ENCODE data around the gene S100A2. TPM values are rescaled to one million over a fixed set of nuclear protein-coding genes. Genes with fewer than 3 reads are reported as not detected.

S100A2 gene
- total and polyA plus RNA-seq, 2 of the 13 experiments (the other 11 are each of a cell fraction or from before 2014, with no cell fraction given) = 1.2 TPM

DNA sequence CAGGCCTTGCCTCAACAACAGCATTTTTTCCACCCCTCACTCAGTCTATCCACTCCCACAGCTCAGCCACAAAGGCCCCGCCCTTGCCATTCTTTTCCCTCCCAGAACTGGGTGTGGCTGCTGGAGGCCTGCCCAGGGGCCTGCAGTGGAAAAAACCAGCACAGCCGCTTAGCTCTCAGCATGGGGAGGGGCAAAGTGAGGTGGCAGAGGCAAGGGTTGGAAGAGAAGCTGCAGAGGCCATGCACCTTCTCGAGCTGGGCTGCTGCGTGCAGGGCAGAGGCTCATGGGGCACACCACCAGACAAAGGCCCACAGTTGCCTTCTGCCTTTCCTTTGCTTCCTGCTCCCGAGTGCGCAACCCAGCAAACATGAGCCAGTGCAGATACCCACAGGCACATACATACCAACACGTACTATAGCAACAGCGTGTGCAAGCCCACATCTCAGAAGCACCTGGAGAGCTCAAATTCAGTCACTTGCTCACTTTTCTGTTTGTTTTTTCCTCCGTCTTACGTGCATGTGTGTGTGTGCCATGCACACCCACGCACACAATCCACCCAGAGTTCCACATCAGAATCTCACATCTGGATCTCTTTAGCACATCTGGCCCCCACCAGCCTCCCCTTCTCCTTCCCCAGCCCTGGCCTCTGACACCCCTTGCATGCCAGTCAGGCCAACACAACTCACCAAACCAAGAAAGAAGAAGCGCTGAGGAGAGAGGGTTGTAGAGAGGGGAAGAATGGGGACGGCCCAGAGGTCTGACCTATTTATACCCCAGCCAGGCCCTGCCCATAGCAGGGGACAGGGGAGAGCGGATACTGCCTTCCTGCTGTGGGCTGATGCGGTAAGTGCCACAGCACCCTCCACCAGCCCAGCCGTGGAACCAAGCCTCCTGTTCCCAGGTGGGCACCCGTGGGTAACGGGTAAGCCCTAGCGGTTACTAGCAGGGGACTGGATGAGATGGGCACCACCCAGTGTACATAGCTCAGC is 20.3 kb downstream of the S100A2 start, which contains the start of gene S100A4:
Gene S100A4, minus strand, starts transcription at position 740 of the 989 bp plus-strand sequence. CDS start 1,012 bp downstream, outside the sequence.
- Histone ChIP-seq H3K4me1 (ENCODE audit: insufficient read depth, low read length) (peaks cover 98% of the 10 kb centered on the region), H3K9ac (ENCODE audit: insufficient read depth, low read depth, low read length) (peak within 1 kb of the TSS; percentile 46), H3K79me2 (ENCODE audit: insufficient read depth, low read length) (no peaks in the 10 kb centered on the region), H3K9me3 (ENCODE audit: low read length) (no peaks in the 10 kb centered on the region), H2AFZ (ENCODE audit: low read length) (peak within 1 kb of the TSS; percentile 2), H3K4me2 (ENCODE audit: low read depth, low read length) (peak within 1 kb of the TSS; percentile 69), H3K27ac (ENCODE audit: extremely low read length, insufficient read depth, low read length) (peak within 1 kb of the TSS; percentile 39), H4K20me1 (ENCODE audit: insufficient read depth, low read length) (no peaks in the 10 kb centered on the region), H3K4me3 (replicated peaks in 1 of 3; ENCODE audit: insufficient read depth in 1 of 3, low read depth in 2 of 3, low read length in 3 of 3) (peak within 1 kb of the TSS in 2 of 3 experiments; percentile 32 to 62; a peak in 4 of 6 replicates), H3K36me3 (replicated peaks in 1 of 2; ENCODE audit: control insufficient read depth in 1 of 2, insufficient read depth in 2 of 2, low read length in 2 of 2) (no peaks in the 10 kb centered on the region), H3K27me3 (ENCODE audit: control insufficient read depth in 1 of 2, insufficient read depth in 2 of 2, low read length in 2 of 2) (peaks cover 1 to 11% of the 10 kb centered on the region in 2 experiments; a peak in 3 of 5 replicates)
- intact Hi-C loops (cut with micrococcal nuclease; ENCODE audit: unreplicated experiment) = no loop called here
- in situ Hi-C loops (cut with HindIII; ENCODE audit: extremely low pct_ligation_motif_present, low pct_unique_long_range_greater_than_20kb) = no loop called here
- WGBS (ENCODE audit: low lambda C conversion rate) = 57% methylated on average over 13 of the region's 19 CpGs
- ATAC-seq (peak; percentile 85), FAIRE-seq (peak; percentile 72), DNase-seq (ENCODE audit: low spot score) (peak; percentile 93)
- CTCF ChIA-PET (ENCODE audit: low intra/inter-chr PET ratio, low total read pairs) = no interaction called here
- POLR2A ChIA-PET = interaction anchor here (0.9 to 2.9 kb wide), 13 partner anchors 10 to 89 kb away, joined by 3 to 27 read pairs (median 7); partner anchors contain the start of genes CHTOP, S100A13, S100A2 and S100A6
- no TSS peak for BruUV-seq (replicated peaks)
- TF ChIP-seq ATF1 (CRISPR knock-in tag; IDR thresholded peaks at IDR 0.05) (no peak), BCL6 (CRISPR knock-in tag; IDR thresholded peaks at IDR 0.05) (no peak; the same call in 1 of the 2 replicates), KDM5A (IDR thresholded peaks at IDR 0.05; ENCODE audit: borderline replicate concordance, low read length) (no peak), NR1H2 (CRISPR knock-in tag; IDR thresholded peaks at IDR 0.05; ENCODE audit: borderline replicate concordance, low read depth) (no peak), MTA1 (CRISPR knock-in tag; IDR thresholded peaks at IDR 0.05; ENCODE audit: borderline replicate concordance) (no peak), YEATS2 (CRISPR knock-in tag; IDR thresholded peaks at IDR 0.05; ENCODE audit: borderline replicate concordance) (peak; percentile 30; the same call in 1 of the 2 replicates), SAFB2 (CRISPR knock-in tag; IDR thresholded peaks at IDR 0.05; ENCODE audit: borderline replicate concordance, low read depth) (0 out of 2 replicates have a peak, but pooled peaks have one; percentile 62), MBNL3 (CRISPR knock-in tag; conservative IDR thresholded peaks at IDR 0.05) (no peak), ZNF777 (CRISPR knock-in tag; IDR thresholded peaks at IDR 0.05) (no peak), ZNF296 (CRISPR knock-in tag; conservative IDR thresholded peaks at IDR 0.05) (no peak)
- TF ChIP-seq, protein P1, sequence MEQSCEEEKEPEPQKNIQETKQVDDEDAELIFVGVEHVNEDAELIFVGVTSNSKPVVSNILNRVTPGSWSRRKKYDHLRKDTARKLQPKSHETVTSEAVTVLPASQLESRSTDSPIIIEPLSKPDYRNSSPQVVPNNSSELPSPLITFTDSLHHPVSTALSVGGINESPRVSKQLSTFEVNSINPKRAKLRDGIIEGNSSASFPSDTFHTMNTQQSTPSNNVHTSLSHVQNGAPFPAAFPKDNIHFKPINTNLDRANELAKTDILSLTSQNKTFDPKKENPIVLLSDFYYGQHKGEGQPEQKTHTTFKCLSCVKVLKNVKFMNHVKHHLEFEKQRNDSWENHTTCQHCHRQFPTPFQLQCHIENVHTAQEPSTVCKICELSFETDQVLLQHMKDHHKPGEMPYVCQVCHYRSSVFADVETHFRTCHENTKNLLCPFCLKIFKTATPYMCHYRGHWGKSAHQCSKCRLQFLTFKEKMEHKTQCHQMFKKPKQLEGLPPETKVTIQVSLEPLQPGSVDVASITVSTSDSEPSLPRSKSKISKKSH (CRISPR knock-in tag; IDR thresholded peaks at IDR 0.05; ENCODE audit: borderline replicate concordance) = no peak
- TF ChIP-seq, protein P2, sequence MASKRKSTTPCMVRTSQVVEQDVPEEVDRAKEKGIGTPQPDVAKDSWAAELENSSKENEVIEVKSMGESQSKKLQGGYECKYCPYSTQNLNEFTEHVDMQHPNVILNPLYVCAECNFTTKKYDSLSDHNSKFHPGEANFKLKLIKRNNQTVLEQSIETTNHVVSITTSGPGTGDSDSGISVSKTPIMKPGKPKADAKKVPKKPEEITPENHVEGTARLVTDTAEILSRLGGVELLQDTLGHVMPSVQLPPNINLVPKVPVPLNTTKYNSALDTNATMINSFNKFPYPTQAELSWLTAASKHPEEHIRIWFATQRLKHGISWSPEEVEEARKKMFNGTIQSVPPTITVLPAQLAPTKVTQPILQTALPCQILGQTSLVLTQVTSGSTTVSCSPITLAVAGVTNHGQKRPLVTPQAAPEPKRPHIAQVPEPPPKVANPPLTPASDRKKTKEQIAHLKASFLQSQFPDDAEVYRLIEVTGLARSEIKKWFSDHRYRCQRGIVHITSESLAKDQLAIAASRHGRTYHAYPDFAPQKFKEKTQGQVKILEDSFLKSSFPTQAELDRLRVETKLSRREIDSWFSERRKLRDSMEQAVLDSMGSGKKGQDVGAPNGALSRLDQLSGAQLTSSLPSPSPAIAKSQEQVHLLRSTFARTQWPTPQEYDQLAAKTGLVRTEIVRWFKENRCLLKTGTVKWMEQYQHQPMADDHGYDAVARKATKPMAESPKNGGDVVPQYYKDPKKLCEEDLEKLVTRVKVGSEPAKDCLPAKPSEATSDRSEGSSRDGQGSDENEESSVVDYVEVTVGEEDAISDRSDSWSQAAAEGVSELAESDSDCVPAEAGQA (IDR thresholded peaks at IDR 0.05; ENCODE audit: low read depth) = no peak
- TF ChIP-seq, protein P2 (CRISPR knock-in tag; IDR thresholded peaks at IDR 0.05; ENCODE audit: borderline replicate concordance) = no peak
- TF ChIP-seq, protein P3, sequence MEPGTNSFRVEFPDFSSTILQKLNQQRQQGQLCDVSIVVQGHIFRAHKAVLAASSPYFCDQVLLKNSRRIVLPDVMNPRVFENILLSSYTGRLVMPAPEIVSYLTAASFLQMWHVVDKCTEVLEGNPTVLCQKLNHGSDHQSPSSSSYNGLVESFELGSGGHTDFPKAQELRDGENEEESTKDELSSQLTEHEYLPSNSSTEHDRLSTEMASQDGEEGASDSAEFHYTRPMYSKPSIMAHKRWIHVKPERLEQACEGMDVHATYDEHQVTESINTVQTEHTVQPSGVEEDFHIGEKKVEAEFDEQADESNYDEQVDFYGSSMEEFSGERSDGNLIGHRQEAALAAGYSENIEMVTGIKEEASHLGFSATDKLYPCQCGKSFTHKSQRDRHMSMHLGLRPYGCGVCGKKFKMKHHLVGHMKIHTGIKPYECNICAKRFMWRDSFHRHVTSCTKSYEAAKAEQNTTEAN (CRISPR knock-in tag; conservative IDR thresholded peaks at IDR 0.05) = peak; percentile 27; the same call in 1 of the 2 replicates

All from HepG2 (cell line).